ENCODE data around the gene PIEZO1.

- TF ChIP-seq POLR2A (IDR thresholded peaks at IDR 0.05): no peak
- TF ChIP-seq, protein P1, sequence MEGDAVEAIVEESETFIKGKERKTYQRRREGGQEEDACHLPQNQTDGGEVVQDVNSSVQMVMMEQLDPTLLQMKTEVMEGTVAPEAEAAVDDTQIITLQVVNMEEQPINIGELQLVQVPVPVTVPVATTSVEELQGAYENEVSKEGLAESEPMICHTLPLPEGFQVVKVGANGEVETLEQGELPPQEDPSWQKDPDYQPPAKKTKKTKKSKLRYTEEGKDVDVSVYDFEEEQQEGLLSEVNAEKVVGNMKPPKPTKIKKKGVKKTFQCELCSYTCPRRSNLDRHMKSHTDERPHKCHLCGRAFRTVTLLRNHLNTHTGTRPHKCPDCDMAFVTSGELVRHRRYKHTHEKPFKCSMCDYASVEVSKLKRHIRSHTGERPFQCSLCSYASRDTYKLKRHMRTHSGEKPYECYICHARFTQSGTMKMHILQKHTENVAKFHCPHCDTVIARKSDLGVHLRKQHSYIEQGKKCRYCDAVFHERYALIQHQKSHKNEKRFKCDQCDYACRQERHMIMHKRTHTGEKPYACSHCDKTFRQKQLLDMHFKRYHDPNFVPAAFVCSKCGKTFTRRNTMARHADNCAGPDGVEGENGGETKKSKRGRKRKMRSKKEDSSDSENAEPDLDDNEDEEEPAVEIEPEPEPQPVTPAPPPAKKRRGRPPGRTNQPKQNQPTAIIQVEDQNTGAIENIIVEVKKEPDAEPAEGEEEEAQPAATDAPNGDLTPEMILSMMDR (IDR thresholded peaks at IDR 0.05): no peak
Observed at GRCh38 chr16:88826070-88826840, 41.2 kb upstream of the PIEZO1 start.
